Suppressor macrophage treated with lipopolysaccharide for 4 hours (primary cell): Measurements from ENCODE around the gene MAP2.
A peak's percentile ranks its signal among the peaks of the same experiment; 100 is the strongest.
"Not testable (repeated sequence)": the region's sequence is repeated elsewhere in the genome, so short reads cannot be mapped to it uniquely, and the experiment has no call there.

Source experiments
- DNase-seq: peaks from one replicate; pipeline ENCODE4 v3.0.0-alpha.2; 2020

The MAP2 gene

DNA sequence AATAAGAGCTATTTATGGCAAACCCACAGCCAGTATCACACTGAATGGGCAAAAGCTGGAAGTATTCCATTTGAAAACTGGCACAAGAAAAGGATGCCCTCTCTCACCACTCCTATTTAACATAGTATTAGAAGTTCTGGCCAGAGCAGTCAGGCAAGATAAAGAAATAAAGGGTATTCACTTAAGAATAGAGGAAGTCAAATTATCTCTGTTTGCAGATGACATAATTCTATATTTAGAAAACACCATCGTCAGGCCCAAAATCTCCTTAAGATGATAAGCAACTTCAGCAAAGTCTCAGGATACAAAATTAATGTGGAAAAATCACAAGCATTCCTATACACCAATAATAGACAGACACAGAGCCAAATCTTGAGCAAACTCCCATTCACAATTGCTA is 68.4 kb downstream of the MAP2 start:
- peak; percentile 6 for DNase-seq

DNA sequence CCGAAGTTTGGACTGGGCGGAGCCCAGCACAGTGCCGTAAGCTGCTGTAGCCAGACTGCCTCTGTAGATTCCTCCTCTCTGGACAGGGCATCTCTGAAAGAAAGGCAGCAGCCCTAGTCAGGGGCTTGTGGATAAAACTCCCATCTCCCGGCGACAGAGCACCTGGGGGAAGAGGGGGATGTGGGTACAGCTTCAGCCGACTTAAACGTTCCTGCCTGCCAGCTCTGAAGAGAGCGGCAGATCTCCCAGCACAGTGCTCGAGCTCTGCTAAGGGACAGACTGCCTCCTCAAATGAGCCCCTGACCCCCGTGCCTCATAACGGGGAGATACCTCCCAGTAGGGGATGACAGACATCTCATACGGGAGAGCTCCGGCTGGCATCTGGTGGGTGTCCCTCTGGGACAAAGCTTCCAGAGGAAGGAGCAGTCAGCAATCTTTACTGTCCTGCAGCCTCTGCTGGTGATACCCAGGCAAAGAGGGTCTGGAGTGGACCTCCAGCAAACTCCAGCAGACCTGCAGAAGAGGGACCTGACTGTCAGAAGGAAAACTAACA is 71.3 kb downstream of the MAP2 start:
- DNase-seq = not testable (repeated sequence)

DNA sequence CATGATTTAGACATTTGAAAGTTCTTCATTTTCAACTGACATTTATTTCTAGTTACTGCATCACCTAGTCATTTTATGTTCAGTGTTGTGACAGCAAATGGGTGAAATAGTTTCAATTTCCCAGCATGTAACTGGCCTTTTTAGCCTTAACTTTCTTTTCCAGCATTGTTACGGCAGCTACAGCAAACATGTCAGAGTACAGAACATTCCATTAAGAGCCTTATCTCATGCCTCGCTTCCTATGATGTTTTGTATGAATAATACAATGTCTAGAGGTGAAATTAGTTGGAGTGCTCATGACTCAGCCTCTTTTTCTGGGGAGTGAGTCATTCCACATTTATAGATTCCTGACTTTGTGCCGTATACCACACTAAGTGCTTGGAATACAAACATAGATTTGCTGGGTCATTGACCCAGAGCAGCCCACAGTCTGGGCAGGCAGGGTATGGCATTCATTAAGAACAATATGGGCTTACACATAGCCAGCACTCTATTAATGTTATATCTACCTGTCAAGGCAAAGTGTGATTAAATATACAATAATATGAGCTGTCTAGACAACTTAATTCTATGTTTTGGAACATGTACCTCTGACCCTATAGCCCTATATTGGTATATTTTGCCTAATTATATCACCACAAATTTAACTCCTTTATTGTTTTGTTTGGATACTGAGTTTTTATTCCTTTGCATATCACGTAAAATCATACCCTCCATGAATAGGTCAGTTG is 72.2 kb downstream of the MAP2 start:
- peak; percentile 75 for DNase-seq

GRCh38 chr2:209496586-209496982 is 72.7 kb downstream of the MAP2 start:
- DNase-seq = no peak

DNA sequence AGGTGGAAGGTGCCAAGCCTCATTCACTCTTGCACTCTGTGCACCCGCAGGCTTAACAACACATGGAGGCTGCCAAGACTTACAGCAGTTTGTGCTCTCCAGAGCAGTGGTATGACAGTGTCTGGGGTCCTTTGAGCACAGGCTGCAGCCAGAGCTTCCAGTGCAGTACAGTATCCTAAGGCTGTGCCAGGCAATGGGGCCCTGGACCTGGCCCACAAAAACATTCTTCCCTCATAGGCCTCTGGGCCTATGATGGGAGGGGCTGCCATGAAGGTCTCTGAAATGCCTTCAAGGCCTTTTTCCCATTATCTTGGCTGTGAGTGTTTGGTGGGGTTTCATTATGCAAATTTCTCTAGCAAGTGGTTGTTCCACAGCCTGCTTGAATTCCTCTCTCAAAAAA is 74.8 kb downstream of the MAP2 start:
- no peak for DNase-seq

DNA sequence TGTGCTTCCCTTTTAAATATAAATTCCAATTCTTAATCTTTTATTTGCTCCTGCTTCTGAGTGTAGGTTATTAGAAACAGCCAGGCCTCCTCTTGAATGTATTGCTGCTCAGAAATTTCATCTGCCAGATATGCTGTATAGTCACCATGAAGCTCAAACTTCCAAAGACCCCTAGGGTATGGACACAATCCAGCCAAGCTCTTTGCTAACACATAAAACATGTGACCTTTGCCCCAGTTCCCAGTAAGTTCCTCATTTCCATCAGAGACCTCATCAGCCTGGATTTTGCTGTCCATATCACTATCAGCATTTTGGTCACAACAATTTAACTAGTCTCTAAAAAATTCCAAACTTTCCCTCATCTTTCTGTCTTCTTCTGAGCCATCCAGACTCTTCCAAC is 75.2 kb downstream of the MAP2 start:
- DNase-seq = peak; percentile 37

DNA sequence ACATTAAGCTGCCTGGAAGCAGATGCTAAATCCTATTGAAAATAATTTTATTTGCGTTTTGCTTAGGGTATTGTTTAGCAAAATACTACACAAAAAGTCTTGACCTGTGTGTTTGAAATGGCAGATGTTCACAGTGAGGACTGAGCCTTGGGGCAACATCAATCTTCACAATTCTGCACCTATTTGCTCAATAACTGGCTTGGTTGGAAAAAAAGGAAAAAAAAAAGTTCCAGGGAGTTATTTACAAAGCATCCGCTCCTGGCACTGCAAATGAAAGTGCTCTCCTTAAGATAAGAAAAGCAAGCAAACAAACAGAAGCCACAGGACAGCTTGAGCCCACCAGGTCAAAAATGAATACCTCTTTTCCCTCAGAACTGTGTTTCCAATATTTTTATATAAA is 77.7 kb downstream of the MAP2 start:
- no peak for DNase-seq

DNA sequence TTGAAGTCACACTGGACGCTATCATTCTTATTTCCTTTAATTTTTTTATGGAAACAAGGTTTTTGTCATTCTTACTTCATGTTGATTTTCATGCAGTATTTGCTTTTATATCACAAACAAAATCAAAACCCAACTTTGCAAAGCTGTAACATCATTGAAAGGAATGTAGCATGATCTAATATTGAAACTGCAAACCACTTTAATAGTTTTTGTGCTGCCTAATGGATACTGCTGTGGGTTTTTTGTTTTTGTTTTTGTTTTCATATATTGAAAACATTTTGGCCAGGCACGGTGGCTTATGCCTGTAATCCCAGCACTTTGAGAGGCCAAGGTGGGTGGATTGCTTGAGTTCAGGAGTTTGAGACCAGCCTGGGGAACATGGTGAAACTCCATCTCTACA is 81.6 kb downstream of the MAP2 start:
- DNase-seq = no peak

DNA sequence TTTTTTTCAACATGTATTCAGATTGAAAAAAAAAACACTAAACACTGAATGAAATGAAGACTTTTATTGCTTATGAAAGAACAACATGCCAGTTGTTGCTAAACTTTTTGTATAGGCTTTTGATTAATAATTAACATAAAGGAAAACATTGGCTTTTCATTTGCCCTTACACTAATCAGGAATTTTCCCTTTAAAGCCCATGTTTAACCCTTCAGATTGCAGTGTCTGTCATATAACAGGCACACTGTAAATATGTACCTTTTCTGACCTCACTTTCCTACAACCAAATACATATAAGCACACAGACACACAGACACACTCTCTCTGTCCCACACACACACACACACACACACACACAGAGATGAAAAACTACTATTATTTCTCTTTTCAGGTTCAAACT is 84.4 kb downstream of the MAP2 start:
- no peak for DNase-seq

GRCh38 chr2:209511637-209512036 is 87.8 kb downstream of the MAP2 start:
- DNase-seq = no peak

- DNase-seq = no peak
Measured at GRCh38 chr2:209512971-209513370, 89.1 kb downstream of the MAP2 start.

DNA sequence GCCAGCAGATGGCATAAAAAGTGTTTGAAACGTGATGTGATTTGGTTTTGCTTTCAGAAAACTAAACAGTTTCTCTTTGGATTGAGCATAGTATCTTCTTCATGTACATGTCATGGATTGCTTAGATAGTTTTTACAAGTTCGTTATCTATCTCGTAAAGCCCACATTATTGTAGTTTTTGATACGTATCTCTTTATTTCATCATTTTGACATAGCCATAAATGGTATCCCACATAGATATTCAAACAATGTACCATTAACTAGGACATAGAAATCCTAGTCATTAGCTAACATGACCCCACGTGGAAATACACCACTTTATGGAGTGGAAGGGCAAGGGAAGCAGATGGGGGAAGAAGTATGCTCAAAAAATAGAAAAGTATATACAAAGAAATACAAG is 93.6 kb downstream of the MAP2 start:
- DNase-seq = no peak

GRCh38 chr2:209519271-209519670 is 95.4 kb downstream of the MAP2 start:
- no peak for DNase-seq

DNA sequence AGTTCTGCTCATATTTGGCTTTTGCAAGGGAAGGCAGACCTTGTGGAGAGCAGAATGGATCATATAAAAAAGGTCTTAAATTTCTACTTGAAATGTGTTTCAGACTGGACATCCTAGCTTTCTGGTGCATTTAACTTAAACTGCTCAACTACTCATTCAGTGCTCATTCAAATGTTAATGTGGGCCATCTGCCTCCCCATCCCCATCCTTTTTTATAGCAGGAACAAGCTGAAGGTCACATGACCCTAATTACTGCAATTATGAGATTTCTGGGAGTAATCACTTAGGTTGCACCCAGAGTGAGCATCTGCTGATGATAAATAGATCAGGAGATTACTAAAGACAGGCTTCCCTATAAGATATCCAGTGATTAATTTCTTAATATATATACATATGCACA is 96.1 kb downstream of the MAP2 start:
- DNase-seq = no peak

GRCh38 chr2:209523041-209523740 is 99.3 kb downstream of the MAP2 start:
- DNase-seq = no peak

DNA sequence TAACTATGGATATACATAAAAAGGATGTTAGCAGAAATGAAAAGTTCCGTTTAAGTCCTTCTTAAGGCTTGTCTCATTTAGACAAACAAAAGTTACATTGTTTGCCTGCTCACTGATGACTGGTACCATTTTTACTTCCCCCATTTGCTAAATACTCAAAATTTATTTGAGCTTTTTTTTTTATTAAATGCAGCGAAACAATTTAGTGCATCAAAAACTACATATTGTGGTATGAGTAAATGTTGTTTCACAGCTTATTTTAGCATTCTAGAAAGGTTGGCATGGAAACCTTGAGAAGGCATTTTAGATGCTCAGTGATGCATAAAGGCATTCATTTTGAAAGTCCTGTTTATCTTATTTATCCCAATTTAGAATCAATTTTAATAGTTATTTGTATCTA is 100.0 kb downstream of the MAP2 start:
- DNase-seq = no peak

- no peak for DNase-seq
Measured at GRCh38 chr2:209525331-209525730, 101.5 kb downstream of the MAP2 start.

DNA sequence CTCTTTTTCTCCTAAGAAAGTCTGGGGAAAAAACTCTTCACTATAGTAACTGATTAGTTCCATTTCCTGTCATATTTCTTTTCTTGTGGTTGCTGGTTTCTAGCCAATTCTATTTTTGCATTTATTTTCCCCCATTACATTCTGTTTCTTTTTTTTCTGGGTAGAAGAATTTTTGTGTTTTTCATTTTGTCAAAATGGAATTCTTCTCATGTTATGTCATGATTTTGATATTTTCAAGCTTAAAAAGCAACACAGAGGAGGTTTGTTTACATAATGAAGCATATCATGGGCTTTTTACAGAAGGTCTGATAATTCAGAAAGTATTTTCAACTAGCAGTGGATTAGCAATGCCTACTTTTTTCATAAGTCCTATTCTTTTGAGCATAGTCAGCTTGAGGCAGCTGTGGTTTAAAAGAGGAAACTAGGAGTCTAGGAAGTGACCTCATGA is 102.0 kb downstream of the MAP2 start:
- peak; percentile 52 for DNase-seq

DNA sequence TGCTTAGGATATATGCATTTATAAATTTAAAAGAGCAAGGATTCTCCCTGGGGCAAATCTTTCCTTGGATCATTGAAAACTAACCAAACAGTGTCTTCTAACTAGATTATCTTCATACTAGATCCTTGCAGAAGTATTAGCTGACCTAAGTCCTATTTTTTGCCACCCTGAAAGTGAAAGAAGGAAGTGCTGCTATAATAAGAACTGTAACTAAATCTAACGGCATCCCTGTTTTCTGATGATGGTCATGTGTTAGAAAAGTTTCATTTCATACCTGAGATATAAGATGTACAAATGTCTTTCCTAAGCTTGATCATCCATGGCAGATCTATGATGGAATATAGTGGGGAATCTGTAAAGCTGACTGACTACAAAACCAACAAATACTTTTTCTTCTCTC is 102.7 kb downstream of the MAP2 start:
- peak; percentile 67 for DNase-seq

- DNase-seq = no peak
Measured at GRCh38 chr2:209529579-209529978, 105.7 kb downstream of the MAP2 start.

DNA sequence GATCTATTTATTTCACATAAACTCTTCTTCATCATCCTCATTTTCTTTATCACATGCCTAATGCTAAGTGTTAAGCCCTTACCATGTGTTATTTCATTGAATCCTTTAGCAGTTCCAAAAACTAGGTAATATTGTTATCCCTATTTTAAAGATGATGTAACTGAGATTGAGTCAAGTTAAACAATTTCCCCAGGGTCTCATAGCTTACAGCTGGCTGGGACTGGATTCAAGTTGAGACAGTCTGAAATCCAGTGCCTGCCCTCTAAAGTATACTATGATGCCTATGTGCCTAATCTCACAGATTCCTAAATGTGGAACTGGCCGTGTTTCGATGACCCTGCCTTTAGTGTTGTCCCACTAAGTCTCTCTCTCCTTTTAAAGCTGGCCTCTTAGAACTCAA is 108.5 kb downstream of the MAP2 start:
- no peak for DNase-seq

GRCh38 chr2:209533391-209533790 is 109.5 kb downstream of the MAP2 start:
- no peak for DNase-seq

GRCh38 chr2:209534228-209534627 is 110.4 kb downstream of the MAP2 start:
- DNase-seq = no peak

- DNase-seq = no peak
Measured at GRCh38 chr2:209536363-209536762, 112.5 kb downstream of the MAP2 start.
